SU-DHL-6 (cell line): ENCODE measurements around the gene ACTN1.

Experiments used
- H2AFZ ChIP-seq: fragments of 200-600 bp; sonication (generic); 2 replicates; pipeline ENCODE4 v1.6.1; 2014; ENCODE audit warnings: low read depth, mild to moderate bottlenecking, moderate library complexity, mixed read lengths, antibody characterized with exemption, low read length; ENCODE audit not compliant: severe bottlenecking
- H3F3A ChIP-seq: fragments of 200-600 bp; shearing (Covaris generic); 2 replicates; pipeline ENCODE4 v1.6.0; 2016; ENCODE audit warnings: antibody characterized with exemption, mild to moderate bottlenecking; ENCODE audit not compliant: insufficient read depth
- H3K27ac ChIP-seq: fragments of 200-600 bp; sonication (generic); 2 replicates; pipeline ENCODE4 v1.5.1; 2016; ENCODE audit warnings: low read depth, mild to moderate bottlenecking, low read length, moderate library complexity, mixed read lengths
- H3K27me3 ChIP-seq: fragments of 200-600 bp; sonication (generic), shearing (Covaris generic); 2 replicates; pipeline ENCODE4 v1.6.0; 2014; ENCODE audit warnings: mild to moderate bottlenecking, low read length
- H3K36me3 ChIP-seq: fragments of 200-600 bp; sonication (generic); 2 replicates; pipeline ENCODE4 v1.6.1; 2014; ENCODE audit warnings: mild to moderate bottlenecking, low read length, mixed read lengths
- H3K4me2 ChIP-seq: fragments of 300-600, 200-600 bp; shearing (Covaris generic), sonication (generic); 2 replicates; pipeline ENCODE4 v1.6.0; 2014; ENCODE audit warnings: low read length, low read depth, mild to moderate bottlenecking; ENCODE audit not compliant: poor library complexity, severe bottlenecking
- H3K4me3 ChIP-seq: fragments of 200-600 bp; sonication (generic); 2 replicates; pipeline ENCODE4 v1.5.1; 2014; ENCODE audit warnings: antibody characterized with exemption, low read length, mild to moderate bottlenecking, mixed read lengths; ENCODE audit not compliant: insufficient read depth, poor library complexity, severe bottlenecking
- H3K79me2 ChIP-seq: fragments of 200-600 bp; sonication (generic); 2 replicates; pipeline ENCODE4 v1.6.1; 2014; ENCODE audit warnings: mild to moderate bottlenecking, low read length, moderate library complexity; ENCODE audit not compliant: insufficient read depth
- H3K9ac ChIP-seq: fragments of 200-600 bp; sonication (generic); 2 replicates; pipeline ENCODE4 v1.7.0; 2014; ENCODE audit warnings: mild to moderate bottlenecking, low read length
- H3K9me2 ChIP-seq: fragments of 200-600 bp; sonication (generic); replicated peaks from 2 replicates; pipeline ENCODE4 v1.6.1; 2014; ENCODE audit warnings: low read length; ENCODE audit not compliant: insufficient read depth
- H3K9me3 ChIP-seq: fragments of 200-600 bp; sonication (generic); 2 replicates; pipeline ENCODE4 v1.6.1; 2014; ENCODE audit warnings: low read length, mixed read lengths; ENCODE audit not compliant: insufficient read depth
- H4K20me1 ChIP-seq: fragments of 200-600 bp; sonication (generic); 2 replicates; pipeline ENCODE4 v1.6.1; 2014; ENCODE audit warnings: low read depth, mild to moderate bottlenecking, antibody characterized with exemption, low read length, moderate library complexity, mixed read lengths
- CTCF ChIP-seq: fragments of 200-600 bp; sonication (generic); IDR thresholded peaks from one replicate; pipeline ENCODE4 v1.5.1; 2017; ENCODE audit warnings: antibody characterized with exemption, mild to moderate bottlenecking, low read length, moderate library complexity; ENCODE audit not compliant: insufficient read depth, poor library complexity, severe bottlenecking
- EZH2phosphoT487 ChIP-seq: fragments of 200-600 bp; sonication (generic), shearing (Covaris generic); conservative IDR thresholded peaks from 2 replicates; pipeline ENCODE4 v1.6.1; 2018; ENCODE audit warnings: mild to moderate bottlenecking, antibody characterized with exemption, low read length, moderate library complexity, mixed read lengths

ACTN1 gene

GRCh38 chr14:69012256-69012953, 33.3 kb upstream of the ACTN1 start:
- Histone ChIP-seq H3K27ac (no peak overlapping the region), H3K4me2 (no peak overlapping the region), H3K9me3 (no peaks in the 10 kb centered on the region), H2AFZ (no peak overlapping the region), H3F3A (no peaks in the 10 kb centered on the region), H3K79me2 (no peaks in the 10 kb centered on the region), H3K27me3 (no peaks in the 10 kb centered on the region), H3K4me3 (no peak overlapping the region), H3K9me2 (no peaks in the 10 kb centered on the region), H4K20me1 (no peaks in the 10 kb centered on the region), H3K9ac (no peak overlapping the region), H3K36me3 (no peaks in the 10 kb centered on the region)
- TF ChIP-seq EZH2phosphoT487 = no peak
- no peak for TF ChIP-seq CTCF

GRCh38 chr14:69010648-69011047, 31.5 kb upstream of the ACTN1 start:
- H2AFZ ChIP-seq = no peak overlapping the region
- H3K9ac ChIP-seq = no peak overlapping the region
- no peaks in the 10 kb centered on the region for H3K79me2 ChIP-seq
- H3K4me2 ChIP-seq = no peak overlapping the region
- H3K27me3 ChIP-seq = no peaks in the 10 kb centered on the region
- TF ChIP-seq EZH2phosphoT487 (no peak), CTCF (no peak)
- no peaks in the 10 kb centered on the region for H3F3A ChIP-seq
- H3K4me3 ChIP-seq = no peak overlapping the region
- no peaks in the 10 kb centered on the region for H3K36me3 ChIP-seq
- no peaks in the 10 kb centered on the region for H3K9me2 ChIP-seq
- no peak overlapping the region for H3K27ac ChIP-seq
- no peaks in the 10 kb centered on the region for H3K9me3 ChIP-seq
- no peaks in the 10 kb centered on the region for H4K20me1 ChIP-seq

GRCh38 chr14:69008421-69008884, 29.4 kb upstream of the ACTN1 start:
- Histone ChIP-seq H3K9me3 (no peaks in the 10 kb centered on the region), H3K27ac (no peak overlapping the region)

More at GRCh38 chr14:69008421-69008884, 29.4 kb upstream of the ACTN1 start:
- no peak overlapping the region for H3K4me3 ChIP-seq
- H2AFZ ChIP-seq = no peak overlapping the region
- H3K9me2 ChIP-seq = no peaks in the 10 kb centered on the region
- no peak overlapping the region for H3K4me2 ChIP-seq
- H3K27me3 ChIP-seq = no peaks in the 10 kb centered on the region
- H3K9ac ChIP-seq = no peak overlapping the region
- no peaks in the 10 kb centered on the region for H3K36me3 ChIP-seq
- H3F3A ChIP-seq = no peaks in the 10 kb centered on the region
- TF ChIP-seq CTCF (no peak), EZH2phosphoT487 (no peak)
- H3K79me2 ChIP-seq = no peaks in the 10 kb centered on the region
- H4K20me1 ChIP-seq = no peaks in the 10 kb centered on the region
